ENCODE data around the gene WDR72. TPM values are rescaled to one million over a fixed set of nuclear protein-coding genes. Genes with fewer than 3 reads are reported as not detected.

WDR72 gene
- total and polyA plus RNA-seq, 2 of the 4 experiments (the other 2 are of a cell fraction), result not detected

- Histone ChIP-seq H2BK120ac (ENCODE audit: low read depth, low read length) (no peak overlapping the region), H4K8ac (ENCODE audit: low read depth in 2 of 2, low read length in 2 of 2) (no peak overlapping the region), H2BK15ac (ENCODE audit: low read depth, low read length) (no peak overlapping the region), H3K4me2 (ENCODE audit: low read depth, low read length) (no peak overlapping the region), H2BK5ac (ENCODE audit: low read depth, low read length, poor library complexity, severe bottlenecking) (no peak overlapping the region), H2BK20ac (ENCODE audit: low read depth, low read length) (no peak overlapping the region), H3K56ac (ENCODE audit: extremely low read depth, insufficient read depth, low read length) (no peak overlapping the region), H4K20me1 (ENCODE audit: insufficient read depth, low read length) (no peaks in the 10 kb centered on the region), H2AK5ac (ENCODE audit: low read depth, low read length) (no peak overlapping the region), H3K18ac (ENCODE audit: low read depth, low read length) (no peak overlapping the region), H3K23ac (ENCODE audit: low read depth, low read length) (no peak overlapping the region), H3K27ac (ENCODE audit: insufficient read depth, low read length) (no peak overlapping the region), H3K4ac (ENCODE audit: low read depth, low read length) (no peak overlapping the region), H3K9me3 (ENCODE audit: control insufficient read depth, insufficient read depth, low read length) (no peaks in the 10 kb centered on the region; the same call in none of the 2 replicates), H3K14ac (replicated peaks; ENCODE audit: low read depth, low read length) (no peak overlapping the region), H4K91ac (ENCODE audit: insufficient read depth, low read depth, low read length) (no peak overlapping the region), H3K9me1 (ENCODE audit: insufficient read depth, low read length) (no peaks in the 10 kb centered on the region), H3K9ac (ENCODE audit: low read depth, low read length) (no peak overlapping the region), H3K79me1 (ENCODE audit: low read depth in 1 of 2, low read length in 2 of 2) (no peaks in the 10 kb centered on the region), H2AFZ (replicated peaks; ENCODE audit: low read length, poor library complexity) (no peak overlapping the region), H2AK9ac (replicated peaks; ENCODE audit: low read depth, low read length, poor library complexity) (no peak overlapping the region), H3K36me3 (ENCODE audit: control insufficient read depth, insufficient read depth, low read length) (no peaks in the 10 kb centered on the region), H3K4me1 (ENCODE audit: control insufficient read depth, insufficient read depth, low read length) (no peaks in the 10 kb centered on the region), H4K5ac (ENCODE audit: low read depth, low read length) (no peak overlapping the region), H3K4me3 (ENCODE audit: insufficient read depth, low read depth, low read length) (no peak overlapping the region), H3K27me3 (ENCODE audit: control insufficient read depth, insufficient read depth, low read length) (no peaks in the 10 kb centered on the region)
- dilution Hi-C loops (cut with HindIII; ENCODE audit: low sequenced_read_pairs, unreplicated experiment) (no loop called here), intact Hi-C loops (cut with micrococcal nuclease) (no loop called here), in situ Hi-C loops (cut with MboI; ENCODE audit: low sequenced_read_pairs) (no loop called here)
- ATAC-seq (ENCODE audit: low read depth) (no peak), DNase-seq (no peak)
- no peak for TF ChIP-seq BHLHE40 (IDR thresholded peaks at IDR 0.05; ENCODE audit: low read depth, low read length)
- no peak for TF ChIP-seq RFX5 (IDR thresholded peaks at IDR 0.05; ENCODE audit: low read depth, low read length)
- no peak for TF ChIP-seq RAD21 (IDR thresholded peaks at IDR 0.05; ENCODE audit: low read length)
- TF ChIP-seq CEBPB (IDR thresholded peaks at IDR 0.05; ENCODE audit: low read depth, low read length), result no peak
- TF ChIP-seq RCOR1 (IDR thresholded peaks at IDR 0.05; ENCODE audit: insufficient replicate concordance, low read length), result no peak
- no peak for TF ChIP-seq POLR2A (IDR thresholded peaks at IDR 0.05; ENCODE audit: low read depth, low read length)
- no peak for TF ChIP-seq MXI1 (IDR thresholded peaks at IDR 0.05; ENCODE audit: borderline replicate concordance, low read depth, low read length)
- TF ChIP-seq, protein P1, sequence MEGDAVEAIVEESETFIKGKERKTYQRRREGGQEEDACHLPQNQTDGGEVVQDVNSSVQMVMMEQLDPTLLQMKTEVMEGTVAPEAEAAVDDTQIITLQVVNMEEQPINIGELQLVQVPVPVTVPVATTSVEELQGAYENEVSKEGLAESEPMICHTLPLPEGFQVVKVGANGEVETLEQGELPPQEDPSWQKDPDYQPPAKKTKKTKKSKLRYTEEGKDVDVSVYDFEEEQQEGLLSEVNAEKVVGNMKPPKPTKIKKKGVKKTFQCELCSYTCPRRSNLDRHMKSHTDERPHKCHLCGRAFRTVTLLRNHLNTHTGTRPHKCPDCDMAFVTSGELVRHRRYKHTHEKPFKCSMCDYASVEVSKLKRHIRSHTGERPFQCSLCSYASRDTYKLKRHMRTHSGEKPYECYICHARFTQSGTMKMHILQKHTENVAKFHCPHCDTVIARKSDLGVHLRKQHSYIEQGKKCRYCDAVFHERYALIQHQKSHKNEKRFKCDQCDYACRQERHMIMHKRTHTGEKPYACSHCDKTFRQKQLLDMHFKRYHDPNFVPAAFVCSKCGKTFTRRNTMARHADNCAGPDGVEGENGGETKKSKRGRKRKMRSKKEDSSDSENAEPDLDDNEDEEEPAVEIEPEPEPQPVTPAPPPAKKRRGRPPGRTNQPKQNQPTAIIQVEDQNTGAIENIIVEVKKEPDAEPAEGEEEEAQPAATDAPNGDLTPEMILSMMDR (conservative IDR thresholded peaks at IDR 0.05; ENCODE audit: low read depth, low read length), result no peak
- TF ChIP-seq, protein P2, sequence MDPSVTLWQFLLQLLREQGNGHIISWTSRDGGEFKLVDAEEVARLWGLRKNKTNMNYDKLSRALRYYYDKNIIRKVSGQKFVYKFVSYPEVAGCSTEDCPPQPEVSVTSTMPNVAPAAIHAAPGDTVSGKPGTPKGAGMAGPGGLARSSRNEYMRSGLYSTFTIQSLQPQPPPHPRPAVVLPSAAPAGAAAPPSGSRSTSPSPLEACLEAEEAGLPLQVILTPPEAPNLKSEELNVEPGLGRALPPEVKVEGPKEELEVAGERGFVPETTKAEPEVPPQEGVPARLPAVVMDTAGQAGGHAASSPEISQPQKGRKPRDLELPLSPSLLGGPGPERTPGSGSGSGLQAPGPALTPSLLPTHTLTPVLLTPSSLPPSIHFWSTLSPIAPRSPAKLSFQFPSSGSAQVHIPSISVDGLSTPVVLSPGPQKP (IDR thresholded peaks at IDR 0.05; ENCODE audit: borderline replicate concordance, low read depth, low read length), result no peak
- TF ChIP-seq, protein P3, sequence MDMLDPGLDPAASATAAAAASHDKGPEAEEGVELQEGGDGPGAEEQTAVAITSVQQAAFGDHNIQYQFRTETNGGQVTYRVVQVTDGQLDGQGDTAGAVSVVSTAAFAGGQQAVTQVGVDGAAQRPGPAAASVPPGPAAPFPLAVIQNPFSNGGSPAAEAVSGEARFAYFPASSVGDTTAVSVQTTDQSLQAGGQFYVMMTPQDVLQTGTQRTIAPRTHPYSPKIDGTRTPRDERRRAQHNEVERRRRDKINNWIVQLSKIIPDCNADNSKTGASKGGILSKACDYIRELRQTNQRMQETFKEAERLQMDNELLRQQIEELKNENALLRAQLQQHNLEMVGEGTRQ (IDR thresholded peaks at IDR 0.05; ENCODE audit: low read depth, low read length), result no peak
- TF ChIP-seq NFE2L2 (IDR thresholded peaks at IDR 0.05; ENCODE audit: low read depth, low read length), result no peak
- no peak for TF ChIP-seq MAZ (IDR thresholded peaks at IDR 0.05; ENCODE audit: borderline replicate concordance, low read depth, low read length)
- WGBS, 2 experiments (ENCODE audit: extremely low coverage in 2 of 2, insufficient read length in 1 of 2), result no CpG with 5 or more reads among the region's 3 CpGs
- CTCF ChIA-PET, result no interaction called here
- no TSS peak for BruUV-seq (replicated peaks)
- POLR2A ChIA-PET (ENCODE audit: unreplicated experiment), result no interaction called here
Observed at GRCh38 chr15:53530761-53531160, 228.7 kb downstream of the WDR72 start.

All from IMR-90 (cell line).